Gastroesophageal sphincter (tissue), 4 donors: ENCODE measurements around the gene TTN. TPM values are rescaled to one million over a fixed set of nuclear protein-coding genes. Genes with fewer than 3 reads are reported as not detected.

Experiments
- ATAC-seq: fragments of 150-250 bp; one replicate; pipeline ENCODE4 v1.9.1; 2016; ENCODE audit warnings: mild to moderate bottlenecking, moderate library complexity
- H3K27ac ChIP-seq, 4 donors: fragments of 200-600 bp; sonication (generic) in 3 of 4; 1 replicate in 3 of 4; 2 replicates in 1 of 4; pipeline ENCODE4 v1.5.1; 2016 to 2019
- H3K27me3 ChIP-seq: fragments of 200-600 bp; sonication (generic); one replicate; pipeline ENCODE4 v1.5.1; 2019
- H3K36me3 ChIP-seq, 2 donors: fragments of 200-600 bp; sonication (generic); one replicate each; pipeline ENCODE4 v1.5.1; 2019; ENCODE audit warnings: control low read depth in 1 of 2
- H3K4me1 ChIP-seq, 3 donors: fragments of 200-600 bp; sonication (generic); 1 replicate in 2 of 3; 2 replicates in 1 of 3; pipeline ENCODE4 v1.5.1; 2016 to 2019; ENCODE audit warnings: control low read depth in 2 of 3
- H3K4me3 ChIP-seq, 2 donors: fragments of 200-600 bp; sonication (generic); one replicate each; pipeline ENCODE4 v1.5.1; 2019; ENCODE audit warnings: mild to moderate bottlenecking in 1 of 2, moderate library complexity in 1 of 2
- H3K9me3 ChIP-seq, 3 donors: fragments of 200-600 bp; sonication (generic); one replicate each; pipeline ENCODE4 v1.5.1; 2017 to 2019; ENCODE audit warnings: control low read depth in 2 of 3
- CTCF ChIP-seq, 4 experiments: fragments of 200-600 bp in 2 of 4; fragments of 450-650 bp in 2 of 4; sonication (generic) in 1 of 4; IDR thresholded peaks; one replicate each; pipeline ENCODE4 v1.5.1; 2017 to 2019; ENCODE audit warnings: antibody characterized with exemption in 4 of 4, mild to moderate bottlenecking in 2 of 4, moderate library complexity in 2 of 4
- EP300 ChIP-seq: sonication (generic); formaldehyde crosslinking; IDR thresholded peaks from one replicate; pipeline ENCODE4 v1.6.1; 2017; ENCODE audit warnings: antibody characterized with exemption, mild to moderate bottlenecking
- POLR2A ChIP-seq, 2 donors: fragments of 450-650 bp; IDR thresholded peaks; one replicate each; pipeline ENCODE4 v1.6.1; 2017; ENCODE audit warnings: antibody characterized with exemption in 2 of 2, mild to moderate bottlenecking in 2 of 2, moderate library complexity in 1 of 2
- POLR2AphosphoS5 ChIP-seq: sonication (generic); formaldehyde crosslinking; IDR thresholded peaks from one replicate; pipeline ENCODE4 v1.6.1; 2017; ENCODE audit warnings: antibody characterized with exemption
- WGBS, 2 donors: methylation state at CpG; one replicate each; pipeline ENCODE4 v1.1.5; 2018; ENCODE audit warnings: low coverage in 1 of 2; 5-methylcytosine and 5-hydroxymethylcytosine counted together
- total RNA-seq, 4 donors: library from RNA; depleted of rRNA; stranded (reverse); fragments of >200 nt; gene quantifications; one replicate each; pipeline ENCODE4 v1.1.0, GENCODE V29; 2016

The TTN gene
- total RNA-seq, 4 donors from 2014 or later = 5.0 to 12.8 (median 8.3) TPM

- no peaks in the 10 kb centered on the region for H3K9me3 ChIP-seq
- no peak overlapping the region for H3K27ac ChIP-seq
- ATAC-seq = no peak
- H3K4me1 ChIP-seq = peaks cover 0 to 6% (median 0%) of the 10 kb centered on the region in 3 donors
- no peaks in the 10 kb centered on the region for H3K27me3 ChIP-seq
- 59 to 67% methylated on average over 4 of the region's 4 CpGs for WGBS, 2 donors
- TF ChIP-seq POLR2A (IDR thresholded peaks at IDR 0.05) (no peak), POLR2AphosphoS5 (no peak)
- no peaks in the 10 kb centered on the region for H3K36me3 ChIP-seq
- H3K4me3 ChIP-seq = no peak overlapping the region
Observed at GRCh38 chr2:178828486-178828881, 21.3 kb upstream of the TTN start.

GRCh38 chr2:178827739-178828485 lies 20.7 kb upstream of the TTN start:
- H3K9me3 ChIP-seq = no peaks in the 10 kb centered on the region
- peaks cover 0 to 6% (median 0%) of the 10 kb centered on the region in 3 donors for H3K4me1 ChIP-seq
- peak overlapping the region in 1 of 4 donors; percentile 24 for H3K27ac ChIP-seq
- no peak for ATAC-seq
- H3K36me3 ChIP-seq = no peaks in the 10 kb centered on the region
- no peak for TF ChIP-seq POLR2A (IDR thresholded peaks at IDR 0.05)
- no peak for TF ChIP-seq EP300
- no peak for TF ChIP-seq POLR2AphosphoS5
- TF ChIP-seq CTCF (IDR thresholded peaks at IDR 0.05) = no peak
- 58 to 72% methylated on average over 3 to 9 of the region's 9 CpGs for WGBS, 2 donors
- no peak overlapping the region for H3K4me3 ChIP-seq
- H3K27me3 ChIP-seq = no peaks in the 10 kb centered on the region

- H3K27me3 ChIP-seq = no peaks in the 10 kb centered on the region
- H3K36me3 ChIP-seq = no peaks in the 10 kb centered on the region
- no peak overlapping the region for H3K4me3 ChIP-seq
- ATAC-seq = no peak
- no peak overlapping the region for H3K27ac ChIP-seq
- TF ChIP-seq CTCF (IDR thresholded peaks at IDR 0.05) (no peak), POLR2AphosphoS5 (no peak), EP300 (no peak), POLR2A (IDR thresholded peaks at IDR 0.05) (no peak)
- H3K4me1 ChIP-seq = peaks cover 0 to 6% (median 0%) of the 10 kb centered on the region in 3 donors
- 57 to 67% methylated on average over 1 of the region's 1 CpG for WGBS, 2 donors
- H3K9me3 ChIP-seq = no peaks in the 10 kb centered on the region
Observed at GRCh38 chr2:178827111-178827510, 19.9 kb upstream of the TTN start.

- H3K27ac ChIP-seq = no peak overlapping the region
- peaks cover 0 to 6% (median 0%) of the 10 kb centered on the region in 3 donors for H3K4me1 ChIP-seq
- WGBS, 2 donors = 0 to 67% methylated on average over 1 of the region's 1 CpG
- H3K27me3 ChIP-seq = no peaks in the 10 kb centered on the region
- no peaks in the 10 kb centered on the region for H3K36me3 ChIP-seq
- no peak for ATAC-seq
- no peak overlapping the region for H3K4me3 ChIP-seq
- TF ChIP-seq POLR2A (IDR thresholded peaks at IDR 0.05) (no peak), CTCF (IDR thresholded peaks at IDR 0.05) (no peak), POLR2AphosphoS5 (no peak), EP300 (no peak)
- no peaks in the 10 kb centered on the region for H3K9me3 ChIP-seq
Observed at GRCh38 chr2:178825183-178825582, 18.0 kb upstream of the TTN start.

GRCh38 chr2:178824181-178824580 lies 17.0 kb upstream of the TTN start:
- TF ChIP-seq EP300 (no peak), POLR2AphosphoS5 (no peak), CTCF (IDR thresholded peaks at IDR 0.05) (no peak), POLR2A (IDR thresholded peaks at IDR 0.05) (no peak)
- no peak for ATAC-seq
- Histone ChIP-seq H3K36me3 (no peaks in the 10 kb centered on the region), H3K9me3 (no peaks in the 10 kb centered on the region), H3K27me3 (no peaks in the 10 kb centered on the region), H3K4me1 (peaks cover 0 to 16% (median 3%) of the 10 kb centered on the region in 3 donors), H3K4me3 (no peak overlapping the region), H3K27ac (no peak overlapping the region)
- WGBS, 2 donors = 87 to 92% methylated on average over 4 of the region's 7 CpGs
